Central memory CD8-positive, alpha-beta T cell (primary cell): ENCODE results near the gene NUMA1.

Experiments
- ATAC-seq: fragments of 150-1000 bp; cut with Tn5 transposase; replicated peaks from 2 replicates; pipeline ENCODE4 v1.10.0; 2022; ENCODE audit warnings: mild to moderate bottlenecking, moderate FRiP score, moderate number of reproducible peaks; ENCODE audit not compliant: poor library complexity, severe bottlenecking; ENCODE audit errors: extremely low read depth
- DNase-seq, 2 donors: peaks; one replicate each; pipeline ENCODE4 v3.0.0; 2021; ENCODE audit warnings: low spot score in 2 of 2
- H3K27ac Mint-ChIP-seq: one replicate; pipeline ENCODE4 v1.8.0; 2022; ENCODE audit warnings: low read depth, mild to moderate bottlenecking, moderate library complexity, mixed read lengths
- H3K27me3 Mint-ChIP-seq: one replicate; pipeline ENCODE4 v1.8.0; 2022; ENCODE audit warnings: mixed read lengths
- H3K36me3 Mint-ChIP-seq: one replicate; pipeline ENCODE4 v1.8.0; 2022; ENCODE audit warnings: mild to moderate bottlenecking, moderate library complexity, mixed read lengths; ENCODE audit not compliant: insufficient read depth
- H3K4me1 Mint-ChIP-seq: one replicate; pipeline ENCODE4 v1.8.0; 2022; ENCODE audit warnings: mixed read lengths
- H3K4me3 Mint-ChIP-seq: one replicate; pipeline ENCODE4 v1.8.0; 2022; ENCODE audit warnings: mild to moderate bottlenecking, moderate library complexity, mixed read lengths
- H3K9me3 Mint-ChIP-seq: one replicate; pipeline ENCODE4 v1.8.0; 2022; ENCODE audit warnings: mixed read lengths

NUMA1 gene

GRCh38 chr11:72018171-72018570, 62.2 kb downstream of the NUMA1 start:
- Mint-ChIP-seq H3K27ac (peak overlapping the region; percentile 46), H3K36me3 (peaks cover 69% of the 10 kb centered on the region)

GRCh38 chr11:72015511-72016061, 64.8 kb downstream of the NUMA1 start:
- Mint-ChIP-seq H3K27me3 (no peaks in the 10 kb centered on the region), H3K27ac (peak overlapping the region; percentile 86), H3K4me3 (no peak overlapping the region), H3K9me3 (no peaks in the 10 kb centered on the region), H3K4me1 (peaks cover 20% of the 10 kb centered on the region), H3K36me3 (peaks cover 62% of the 10 kb centered on the region)
- DNase-seq (no peak), ATAC-seq (no peak)

More at GRCh38 chr11:72018171-72018570, 62.2 kb downstream of the NUMA1 start:
- ATAC-seq (no peak), DNase-seq (no peak)
- H3K9me3 Mint-ChIP-seq = no peaks in the 10 kb centered on the region
- H3K4me1 Mint-ChIP-seq = peaks cover 20% of the 10 kb centered on the region
- no peaks in the 10 kb centered on the region for H3K27me3 Mint-ChIP-seq
- no peak overlapping the region for H3K4me3 Mint-ChIP-seq

GRCh38 chr11:72014761-72015320, 65.5 kb downstream of the NUMA1 start:
- DNase-seq (no peak), ATAC-seq (no peak)
- H3K4me1 Mint-ChIP-seq = peaks cover 14% of the 10 kb centered on the region
- H3K36me3 Mint-ChIP-seq = peaks cover 60% of the 10 kb centered on the region
- H3K4me3 Mint-ChIP-seq = no peak overlapping the region
- H3K9me3 Mint-ChIP-seq = no peaks in the 10 kb centered on the region
- no peaks in the 10 kb centered on the region for H3K27me3 Mint-ChIP-seq
- peak overlapping the region; percentile 86 for H3K27ac Mint-ChIP-seq

GRCh38 chr11:72013765-72014711, 66.3 kb downstream of the NUMA1 start:
- Mint-ChIP-seq H3K27me3 (no peaks in the 10 kb centered on the region), H3K27ac (peak overlapping the region; percentile 86), H3K4me3 (no peak overlapping the region), H3K36me3 (peaks cover 59% of the 10 kb centered on the region), H3K9me3 (no peaks in the 10 kb centered on the region), H3K4me1 (peaks cover 14% of the 10 kb centered on the region)
- ATAC-seq (no peak), DNase-seq (no peak)

GRCh38 chr11:72012897-72013721, 67.2 kb downstream of the NUMA1 start:
- Mint-ChIP-seq H3K27me3 (no peaks in the 10 kb centered on the region), H3K4me1 (peaks cover 14% of the 10 kb centered on the region), H3K36me3 (peaks cover 54% of the 10 kb centered on the region), H3K9me3 (no peaks in the 10 kb centered on the region), H3K4me3 (no peak overlapping the region), H3K27ac (peak overlapping the region; percentile 64)
- no peak for ATAC-seq
- no peak for DNase-seq

- DNase-seq (no peak), ATAC-seq (no peak)
- H3K27ac Mint-ChIP-seq = peak overlapping the region; percentile 72
- no peak overlapping the region for H3K4me3 Mint-ChIP-seq
- no peaks in the 10 kb centered on the region for H3K9me3 Mint-ChIP-seq
- H3K36me3 Mint-ChIP-seq = peaks cover 51% of the 10 kb centered on the region
- H3K4me1 Mint-ChIP-seq = peaks cover 14% of the 10 kb centered on the region
- no peaks in the 10 kb centered on the region for H3K27me3 Mint-ChIP-seq
Measured at GRCh38 chr11:72012091-72012630, 68.2 kb downstream of the NUMA1 start.

GRCh38 chr11:72010529-72011233, 69.7 kb downstream of the NUMA1 start:
- no peak for DNase-seq
- ATAC-seq = no peak
- H3K9me3 Mint-ChIP-seq = no peaks in the 10 kb centered on the region
- peak overlapping the region; percentile 72 for H3K27ac Mint-ChIP-seq
- peaks cover 44% of the 10 kb centered on the region for H3K36me3 Mint-ChIP-seq
- no peaks in the 10 kb centered on the region for H3K27me3 Mint-ChIP-seq
- H3K4me3 Mint-ChIP-seq = peak overlapping the region; percentile 25
- peaks cover 14% of the 10 kb centered on the region for H3K4me1 Mint-ChIP-seq

GRCh38 chr11:72009156-72009555, 71.2 kb downstream of the NUMA1 start:
- peak overlapping the region; percentile 51 for H3K27ac Mint-ChIP-seq
- no peak for ATAC-seq
- no peaks in the 10 kb centered on the region for H3K9me3 Mint-ChIP-seq
- H3K4me3 Mint-ChIP-seq = no peak overlapping the region
- DNase-seq = no peak
- peaks cover 38% of the 10 kb centered on the region for H3K36me3 Mint-ChIP-seq
- no peaks in the 10 kb centered on the region for H3K27me3 Mint-ChIP-seq
- H3K4me1 Mint-ChIP-seq = no peaks in the 10 kb centered on the region

- H3K27ac Mint-ChIP-seq = peak overlapping the region; percentile 74
- H3K27me3 Mint-ChIP-seq = no peaks in the 10 kb centered on the region
- H3K9me3 Mint-ChIP-seq = no peaks in the 10 kb centered on the region
- ATAC-seq (no peak), DNase-seq (no peak)
- no peak overlapping the region for H3K4me3 Mint-ChIP-seq
- H3K36me3 Mint-ChIP-seq = peaks cover 40% of the 10 kb centered on the region
- H3K4me1 Mint-ChIP-seq = no peaks in the 10 kb centered on the region
Measured at GRCh38 chr11:72008728-72009127, 71.6 kb downstream of the NUMA1 start.

GRCh38 chr11:72007587-72007986, 72.8 kb downstream of the NUMA1 start:
- DNase-seq (no peak), ATAC-seq (no peak)
- Mint-ChIP-seq H3K27ac (peak overlapping the region; percentile 67), H3K27me3 (no peaks in the 10 kb centered on the region), H3K9me3 (no peaks in the 10 kb centered on the region), H3K4me1 (peaks cover 1% of the 10 kb centered on the region), H3K4me3 (no peak overlapping the region), H3K36me3 (peaks cover 37% of the 10 kb centered on the region)

GRCh38 chr11:72007089-72007476, 73.3 kb downstream of the NUMA1 start:
- Mint-ChIP-seq H3K4me3 (no peak overlapping the region), H3K4me1 (peaks cover 6% of the 10 kb centered on the region), H3K36me3 (peaks cover 40% of the 10 kb centered on the region), H3K27me3 (no peaks in the 10 kb centered on the region), H3K27ac (peak overlapping the region; percentile 67), H3K9me3 (no peaks in the 10 kb centered on the region)
- DNase-seq = no peak
- no peak for ATAC-seq
